ELR (cell line): Measurements from ENCODE around the gene RECQL5.
"Not testable (repeated sequence)": the region's sequence is repeated elsewhere in the genome, so short reads cannot be mapped to it uniquely, and the experiment has no call there.

ENCODE experiments used
- DNase-seq: peaks from one replicate; pipeline ENCODE4 v3.0.0-alpha.2; 2015; ENCODE audit warnings: low read depth

Gene RECQL5

GRCh38 chr17:75647921-75648320 is 19.0 kb downstream of the RECQL5 start:
- no peak for DNase-seq

GRCh38 chr17:75647061-75647460 is 19.9 kb downstream of the RECQL5 start:
- DNase-seq = no peak

DNA sequence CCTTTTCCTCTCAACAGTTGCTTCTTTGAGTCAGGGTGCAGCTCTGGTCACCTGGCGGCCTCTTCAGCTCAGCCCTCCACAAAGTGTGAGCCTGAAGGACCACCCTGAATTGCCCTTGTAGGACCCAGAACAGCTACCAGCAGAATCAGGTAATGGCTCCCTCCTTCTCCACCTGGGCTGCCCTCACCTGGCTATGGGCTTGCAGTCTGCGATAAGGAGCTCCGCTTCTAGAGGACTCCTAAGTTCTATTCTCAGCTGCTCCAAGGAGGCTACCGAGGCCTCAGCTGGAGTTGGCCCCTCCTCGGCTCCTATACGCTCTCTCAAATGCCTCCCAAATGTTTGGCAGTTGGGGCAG is 20.3 kb downstream of the RECQL5 start:
- no peak for DNase-seq

GRCh38 chr17:75645889-75646637 is 20.9 kb downstream of the RECQL5 start:
- DNase-seq = peak; percentile 79

- peak; percentile 81 for DNase-seq
Observed at GRCh38 chr17:75645501-75645888, 21.5 kb downstream of the RECQL5 start.

GRCh38 chr17:75643643-75644017 is 23.3 kb downstream of the RECQL5 start:
- DNase-seq = no peak

- no peak for DNase-seq
Observed at GRCh38 chr17:75642784-75643642, 23.9 kb downstream of the RECQL5 start.

- no peak for DNase-seq
Observed at GRCh38 chr17:75642182-75642783, 24.7 kb downstream of the RECQL5 start.

DNA sequence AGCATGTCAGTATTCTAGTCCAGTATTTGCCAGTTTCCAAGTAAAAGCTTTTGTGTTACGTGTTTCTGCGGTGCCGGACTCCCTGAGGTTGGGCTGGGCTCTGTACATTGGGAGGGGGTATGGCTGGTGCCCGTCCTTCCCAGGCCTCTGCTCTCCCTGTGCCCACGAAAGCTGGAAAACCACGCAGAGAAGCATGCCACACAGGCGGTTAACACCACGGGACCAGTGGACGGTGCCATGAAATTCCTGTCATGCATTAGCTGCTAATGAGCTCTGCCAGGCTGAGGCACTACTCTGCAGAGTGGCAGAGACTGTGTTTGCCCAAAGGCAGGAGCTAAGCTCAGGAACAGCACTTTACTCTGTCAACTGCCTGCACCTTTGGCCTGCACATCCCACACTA is 25.6 kb downstream of the RECQL5 start:
- DNase-seq = no peak

DNA sequence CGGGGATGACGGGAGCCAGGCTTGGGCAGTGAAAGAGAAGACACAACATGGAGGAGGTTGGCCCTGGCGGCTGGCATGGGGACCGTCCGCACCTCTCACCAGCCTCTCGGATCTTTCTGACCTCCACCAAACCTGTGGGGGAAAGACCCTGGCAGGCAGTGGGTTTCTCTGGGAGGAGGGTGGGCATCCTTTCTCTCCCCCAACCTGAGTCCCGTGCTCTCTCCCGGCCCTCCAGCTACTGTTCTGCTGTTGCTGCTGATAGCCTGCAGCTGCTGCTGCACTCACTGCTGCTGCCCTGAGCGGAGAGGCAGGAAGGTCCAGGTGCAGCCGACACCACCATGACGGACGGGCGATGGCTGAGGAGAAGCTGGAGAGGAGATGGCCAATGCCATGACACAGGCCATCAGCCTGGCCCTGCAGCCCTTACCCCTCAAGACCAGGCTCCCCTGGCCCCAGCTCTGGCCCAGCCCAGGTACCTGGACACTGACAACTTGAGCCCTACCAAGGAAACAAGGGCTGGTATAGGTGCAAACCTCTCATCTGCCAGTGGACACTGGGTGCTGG is 26.3 kb downstream of the RECQL5 start:
- DNase-seq = no peak

- DNase-seq = no peak
Observed at GRCh38 chr17:75639771-75640555, 27.0 kb downstream of the RECQL5 start.

- no peak for DNase-seq
Observed at GRCh38 chr17:75639327-75639726, 27.6 kb downstream of the RECQL5 start.

- DNase-seq = no peak
Observed at GRCh38 chr17:75638893-75639292, 28.1 kb downstream of the RECQL5 start.

DNA sequence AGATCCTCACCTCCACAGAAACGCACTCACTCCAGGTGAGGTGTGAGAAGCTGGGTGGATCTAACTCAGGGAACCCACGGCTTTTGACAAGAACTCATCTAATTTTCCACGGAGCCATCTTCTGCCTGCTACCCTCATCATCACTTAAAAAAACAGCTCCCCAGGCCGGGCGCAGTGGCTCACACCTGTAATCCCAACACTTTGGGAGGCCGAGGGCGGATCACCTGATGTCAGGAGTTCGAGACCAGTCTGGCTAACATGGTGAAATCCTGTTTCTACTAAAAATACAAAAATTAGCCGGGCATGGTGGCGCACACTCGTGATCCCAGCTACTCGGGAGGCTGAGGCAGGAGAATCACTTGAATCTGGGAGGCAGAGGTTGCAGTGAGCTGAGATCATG is 28.9 kb downstream of the RECQL5 start:
- DNase-seq = not testable (repeated sequence)

GRCh38 chr17:75637551-75637950 is 29.4 kb downstream of the RECQL5 start:
- no peak for DNase-seq

- DNase-seq = no peak
Observed at GRCh38 chr17:75637143-75637538, 29.8 kb downstream of the RECQL5 start.

DNA sequence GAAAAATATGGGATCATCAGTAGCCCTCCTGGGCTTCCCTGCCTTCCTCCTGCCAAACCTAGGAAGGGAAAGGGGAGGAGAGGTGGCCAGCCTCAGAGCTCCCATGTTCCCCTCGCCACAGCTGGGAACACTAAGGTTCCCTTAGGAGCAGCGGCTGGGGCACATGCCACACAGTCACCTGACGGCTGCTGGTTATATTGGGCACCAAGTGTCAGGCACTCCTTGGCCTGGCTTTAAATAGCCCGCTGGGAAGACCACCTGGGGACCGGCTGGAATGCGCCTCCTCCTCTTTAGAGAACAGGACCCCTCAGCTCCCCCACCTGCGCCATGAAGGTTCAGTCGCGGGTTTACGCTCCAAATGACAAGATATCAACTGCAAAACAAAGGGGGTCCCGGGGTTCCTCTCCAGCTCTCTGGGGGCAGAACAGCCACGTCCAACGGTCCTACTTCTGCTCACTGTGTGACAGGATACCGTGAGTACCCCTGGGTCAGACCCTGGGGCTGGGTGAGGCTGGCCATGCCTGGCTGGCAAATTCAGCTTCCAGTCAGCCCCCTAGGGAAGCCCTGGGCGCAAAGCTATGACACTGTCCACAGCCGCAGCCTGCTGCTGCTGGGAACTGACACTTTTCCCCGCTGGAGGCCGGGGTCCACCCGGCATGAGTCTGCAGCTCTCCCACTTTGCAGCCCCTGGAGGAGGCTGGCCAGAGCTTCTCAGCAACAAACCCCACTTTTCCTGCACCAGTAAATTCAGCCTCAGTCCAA is 30.4 kb downstream of the RECQL5 start:
- DNase-seq = no peak

GRCh38 chr17:75635610-75636202 is 31.2 kb downstream of the RECQL5 start:
- no peak for DNase-seq

DNA sequence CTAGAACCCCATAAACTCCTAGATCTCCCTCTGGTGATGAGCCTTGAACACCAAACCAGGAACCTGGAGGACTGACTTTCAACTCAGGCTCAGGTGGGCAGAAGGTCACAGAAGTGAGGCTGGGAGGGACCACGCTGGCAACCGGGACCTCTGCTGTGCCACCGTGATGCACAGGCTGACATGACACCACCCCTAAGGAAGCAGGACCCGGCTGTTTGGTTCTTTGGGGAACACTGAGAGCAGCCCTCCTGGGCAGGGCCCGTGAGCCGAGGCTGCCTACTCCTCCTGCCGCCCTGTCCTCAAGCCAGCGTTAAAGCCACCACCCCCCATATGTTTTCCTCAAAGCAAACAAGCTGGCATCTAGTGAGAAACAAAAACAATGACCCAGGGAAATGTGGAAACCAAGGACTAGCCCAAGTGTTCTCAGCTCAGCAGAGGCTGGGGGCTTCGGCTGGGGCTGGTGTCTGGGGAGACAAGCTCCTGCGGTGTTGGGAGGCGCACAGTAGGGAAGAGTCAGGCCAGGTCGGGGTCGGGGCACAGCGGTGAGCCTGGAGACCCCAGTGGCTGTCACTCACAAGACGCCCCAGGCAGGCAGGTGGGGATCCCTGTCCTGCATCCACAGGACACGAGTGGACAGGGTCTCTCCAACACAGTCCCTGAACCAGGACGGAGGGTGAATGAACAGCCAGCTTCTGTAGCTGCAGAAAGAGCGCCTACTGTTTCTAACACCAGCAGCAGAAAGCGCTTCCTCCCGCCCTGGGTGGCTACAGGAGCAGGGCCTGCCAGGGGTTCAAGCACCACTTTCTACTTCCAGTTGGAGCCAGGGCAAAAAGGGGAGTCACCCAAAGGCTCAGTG is 32.0 kb downstream of the RECQL5 start:
- DNase-seq = no peak

DNA sequence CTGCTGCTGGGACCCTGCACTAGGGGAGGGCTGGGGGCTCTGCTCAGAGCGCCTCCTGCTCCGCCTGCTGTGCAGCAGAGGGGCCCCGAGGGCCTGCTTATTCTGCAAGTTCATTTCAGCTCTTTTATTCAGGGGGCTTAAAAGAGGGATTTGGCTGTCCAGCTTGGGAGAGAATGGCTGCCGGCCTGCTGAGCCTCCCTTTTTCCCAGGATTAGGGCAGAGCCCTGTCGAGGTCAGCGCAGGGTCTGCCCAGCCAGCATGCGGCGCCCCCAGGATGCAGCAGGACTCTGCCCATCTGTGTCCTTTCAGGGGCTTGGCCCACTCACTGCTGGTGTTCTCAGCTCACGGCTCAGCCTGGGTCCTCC is 32.6 kb downstream of the RECQL5 start:
- DNase-seq = no peak
